ENCODE measurements around the gene GAGE1. TPM values are rescaled to one million over a fixed set of nuclear protein-coding genes. Genes with fewer than 3 reads are reported as not detected.
"Not testable (repeated sequence)": the region's sequence is repeated elsewhere in the genome, so short reads cannot be mapped to it uniquely, and the experiment has no call there.

GAGE1 gene, protein sequence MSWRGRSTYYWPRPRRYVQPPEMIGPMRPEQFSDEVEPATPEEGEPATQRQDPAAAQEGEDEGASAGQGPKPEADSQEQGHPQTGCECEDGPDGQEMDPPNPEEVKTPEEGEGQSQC
- total RNA-seq (2014; rRNA removed; shearing (Covaris generic)): 63.9 and 67.5 TPM in 2 replicates
- polyA plus RNA-seq (2015; cell fraction: cytosol; rRNA removed): 5.2 TPM in 2 replicates
- 3.6 and 3.7 TPM in 2 replicates for polyA plus RNA-seq (2015; cell fraction: nucleus; rRNA removed)

DNA sequence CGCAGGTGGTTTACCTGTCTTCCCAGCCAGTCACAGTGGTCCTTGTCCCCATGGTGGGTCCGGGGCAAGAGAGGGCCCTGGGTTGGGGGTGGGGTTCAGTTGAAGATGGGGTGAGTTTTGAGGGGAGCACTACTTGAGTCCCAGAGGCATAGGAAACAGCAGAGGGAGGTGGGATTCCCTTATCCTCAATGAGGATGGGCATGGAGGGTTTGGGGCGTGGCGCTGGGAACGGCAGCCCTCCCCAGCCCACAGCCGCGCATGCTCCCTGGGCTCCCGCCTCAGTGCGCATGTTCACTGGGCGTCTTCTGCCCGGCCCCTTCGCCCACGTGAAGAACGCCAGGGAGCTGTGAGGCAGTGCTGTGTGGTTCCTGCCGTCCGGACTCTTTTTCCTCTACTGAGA lies at the start of gene GAGE1:
Gene GAGE1, plus strand, starts transcription at position 301 of the 400 bp plus-strand sequence. CDS start 1,155 bp downstream, outside the sequence.
- in situ Hi-C loops (cut with HindIII; ENCODE audit: low pct_unique_long_range_greater_than_20kb, low sequenced_read_pairs); DNase-seq (ENCODE audit: low read depth, low spot score): not testable (repeated sequence)

DNA sequence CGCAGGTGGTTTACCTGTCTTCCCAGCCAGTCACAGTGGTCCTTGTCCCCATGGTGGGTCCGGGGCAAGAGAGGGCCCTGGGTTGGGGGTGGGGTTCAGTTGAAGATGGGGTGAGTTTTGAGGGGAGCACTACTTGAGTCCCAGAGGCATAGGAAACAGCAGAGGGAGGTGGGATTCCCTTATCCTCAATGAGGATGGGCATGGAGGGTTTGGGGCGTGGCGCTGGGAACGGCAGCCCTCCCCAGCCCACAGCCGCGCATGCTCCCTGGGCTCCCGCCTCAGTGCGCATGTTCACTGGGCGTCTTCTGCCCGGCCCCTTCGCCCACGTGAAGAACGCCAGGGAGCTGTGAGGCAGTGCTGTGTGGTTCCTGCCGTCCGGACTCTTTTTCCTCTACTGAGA lies 47.8 kb upstream of the GAGE1 start, which contains the start of gene GAGE12E:
Gene GAGE12E, plus strand, starts transcription at position 301 of the 400 bp plus-strand sequence. CDS start 1,155 bp downstream, outside the sequence.
- in situ Hi-C loops (cut with HindIII; ENCODE audit: low pct_unique_long_range_greater_than_20kb, low sequenced_read_pairs); DNase-seq (ENCODE audit: low read depth, low spot score): not testable (repeated sequence)

DNA sequence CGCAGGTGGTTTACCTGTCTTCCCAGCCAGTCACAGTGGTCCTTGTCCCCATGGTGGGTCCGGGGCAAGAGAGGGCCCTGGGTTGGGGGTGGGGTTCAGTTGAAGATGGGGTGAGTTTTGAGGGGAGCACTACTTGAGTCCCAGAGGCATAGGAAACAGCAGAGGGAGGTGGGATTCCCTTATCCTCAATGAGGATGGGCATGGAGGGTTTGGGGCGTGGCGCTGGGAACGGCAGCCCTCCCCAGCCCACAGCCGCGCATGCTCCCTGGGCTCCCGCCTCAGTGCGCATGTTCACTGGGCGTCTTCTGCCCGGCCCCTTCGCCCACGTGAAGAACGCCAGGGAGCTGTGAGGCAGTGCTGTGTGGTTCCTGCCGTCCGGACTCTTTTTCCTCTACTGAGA lies 38.3 kb upstream of the GAGE1 start, which contains the start of gene GAGE12F:
Gene GAGE12F, plus strand, starts transcription at position 301 of the 400 bp plus-strand sequence. CDS start 1,155 bp downstream, outside the sequence.
- DNase-seq (ENCODE audit: low read depth, low spot score); in situ Hi-C loops (cut with HindIII; ENCODE audit: low pct_unique_long_range_greater_than_20kb, low sequenced_read_pairs): not testable (repeated sequence)

DNA sequence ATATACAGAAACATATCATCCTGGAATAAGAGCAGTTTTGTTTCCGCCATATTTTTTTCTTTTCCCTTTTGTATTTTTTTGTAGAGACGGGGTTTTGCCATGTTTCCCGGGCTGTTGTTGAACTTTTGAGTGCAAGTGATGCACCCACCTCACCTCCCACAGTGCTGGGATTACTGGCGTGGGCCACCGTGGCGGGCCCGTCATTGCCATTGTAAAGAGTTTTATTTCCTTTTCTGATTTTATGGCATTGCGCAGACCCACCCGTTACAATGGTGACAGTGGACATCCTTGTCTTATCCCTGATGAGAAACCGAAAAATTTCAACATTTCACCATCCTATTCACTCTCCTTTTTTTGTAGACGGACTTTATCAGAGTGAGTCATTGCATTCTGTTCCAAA lies 30.1 kb upstream of the GAGE1 start:
- DNase-seq (ENCODE audit: low read depth, low spot score); in situ Hi-C loops (cut with HindIII; ENCODE audit: low pct_unique_long_range_greater_than_20kb, low sequenced_read_pairs): not testable (repeated sequence)

DNA sequence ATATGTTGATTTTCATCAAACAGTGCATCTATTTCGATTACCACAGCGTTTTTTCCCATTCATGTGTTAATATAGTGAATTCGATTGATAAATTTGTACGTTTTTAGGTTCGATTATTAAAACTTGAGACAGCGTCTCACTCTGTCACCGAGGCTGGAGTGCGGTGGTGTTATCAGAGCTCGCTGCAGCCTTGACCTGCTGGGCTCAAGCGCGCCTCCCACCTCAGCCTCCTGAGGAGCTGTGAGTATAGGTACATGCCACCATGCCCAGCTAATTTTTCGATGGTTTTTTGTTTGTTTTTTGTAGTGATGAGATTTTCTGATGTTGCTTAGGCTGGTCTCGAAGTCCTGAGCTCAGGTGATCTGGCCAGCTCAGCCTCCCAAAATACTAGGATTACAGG lies 29.7 kb upstream of the GAGE1 start:
- DNase-seq (ENCODE audit: low read depth, low spot score); in situ Hi-C loops (cut with HindIII; ENCODE audit: low pct_unique_long_range_greater_than_20kb, low sequenced_read_pairs): not testable (repeated sequence)

DNA sequence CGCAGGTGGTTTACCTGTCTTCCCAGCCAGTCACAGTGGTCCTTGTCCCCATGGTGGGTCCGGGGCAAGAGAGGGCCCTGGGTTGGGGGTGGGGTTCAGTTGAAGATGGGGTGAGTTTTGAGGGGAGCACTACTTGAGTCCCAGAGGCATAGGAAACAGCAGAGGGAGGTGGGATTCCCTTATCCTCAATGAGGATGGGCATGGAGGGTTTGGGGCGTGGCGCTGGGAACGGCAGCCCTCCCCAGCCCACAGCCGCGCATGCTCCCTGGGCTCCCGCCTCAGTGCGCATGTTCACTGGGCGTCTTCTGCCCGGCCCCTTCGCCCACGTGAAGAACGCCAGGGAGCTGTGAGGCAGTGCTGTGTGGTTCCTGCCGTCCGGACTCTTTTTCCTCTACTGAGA lies 28.7 kb upstream of the GAGE1 start, which contains the start of gene GAGE12G:
Gene GAGE12G, plus strand, starts transcription at position 301 of the 400 bp plus-strand sequence. CDS start 1,155 bp downstream, outside the sequence.
- in situ Hi-C loops (cut with HindIII; ENCODE audit: low pct_unique_long_range_greater_than_20kb, low sequenced_read_pairs); DNase-seq (ENCODE audit: low read depth, low spot score): not testable (repeated sequence)

DNA sequence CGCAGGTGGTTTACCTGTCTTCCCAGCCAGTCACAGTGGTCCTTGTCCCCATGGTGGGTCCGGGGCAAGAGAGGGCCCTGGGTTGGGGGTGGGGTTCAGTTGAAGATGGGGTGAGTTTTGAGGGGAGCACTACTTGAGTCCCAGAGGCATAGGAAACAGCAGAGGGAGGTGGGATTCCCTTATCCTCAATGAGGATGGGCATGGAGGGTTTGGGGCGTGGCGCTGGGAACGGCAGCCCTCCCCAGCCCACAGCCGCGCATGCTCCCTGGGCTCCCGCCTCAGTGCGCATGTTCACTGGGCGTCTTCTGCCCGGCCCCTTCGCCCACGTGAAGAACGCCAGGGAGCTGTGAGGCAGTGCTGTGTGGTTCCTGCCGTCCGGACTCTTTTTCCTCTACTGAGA lies 19.2 kb upstream of the GAGE1 start, which contains the start of gene GAGE12H:
Gene GAGE12H, plus strand, starts transcription at position 301 of the 400 bp plus-strand sequence. CDS start 1,155 bp downstream, outside the sequence.
- in situ Hi-C loops (cut with HindIII; ENCODE audit: low pct_unique_long_range_greater_than_20kb, low sequenced_read_pairs): not testable (repeated sequence)

DNA sequence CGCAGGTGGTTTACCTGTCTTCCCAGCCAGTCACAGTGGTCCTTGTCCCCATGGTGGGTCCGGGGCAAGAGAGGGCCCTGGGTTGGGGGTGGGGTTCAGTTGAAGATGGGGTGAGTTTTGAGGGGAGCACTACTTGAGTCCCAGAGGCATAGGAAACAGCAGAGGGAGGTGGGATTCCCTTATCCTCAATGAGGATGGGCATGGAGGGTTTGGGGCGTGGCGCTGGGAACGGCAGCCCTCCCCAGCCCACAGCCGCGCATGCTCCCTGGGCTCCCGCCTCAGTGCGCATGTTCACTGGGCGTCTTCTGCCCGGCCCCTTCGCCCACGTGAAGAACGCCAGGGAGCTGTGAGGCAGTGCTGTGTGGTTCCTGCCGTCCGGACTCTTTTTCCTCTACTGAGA lies 9.6 kb upstream of the GAGE1 start, which contains the start of gene GAGE2A:
Gene GAGE2A, plus strand, starts transcription at position 301 of the 400 bp plus-strand sequence. CDS start 1,155 bp downstream, outside the sequence.
- in situ Hi-C loops (cut with HindIII; ENCODE audit: low pct_unique_long_range_greater_than_20kb, low sequenced_read_pairs); DNase-seq (ENCODE audit: low read depth, low spot score): not testable (repeated sequence)

More for the DNA sequence above, 19.2 kb upstream of the GAGE1 start, which contains the start of gene GAGE12H:
- DNase-seq (ENCODE audit: low read depth, low spot score): not testable (repeated sequence)

DNA sequence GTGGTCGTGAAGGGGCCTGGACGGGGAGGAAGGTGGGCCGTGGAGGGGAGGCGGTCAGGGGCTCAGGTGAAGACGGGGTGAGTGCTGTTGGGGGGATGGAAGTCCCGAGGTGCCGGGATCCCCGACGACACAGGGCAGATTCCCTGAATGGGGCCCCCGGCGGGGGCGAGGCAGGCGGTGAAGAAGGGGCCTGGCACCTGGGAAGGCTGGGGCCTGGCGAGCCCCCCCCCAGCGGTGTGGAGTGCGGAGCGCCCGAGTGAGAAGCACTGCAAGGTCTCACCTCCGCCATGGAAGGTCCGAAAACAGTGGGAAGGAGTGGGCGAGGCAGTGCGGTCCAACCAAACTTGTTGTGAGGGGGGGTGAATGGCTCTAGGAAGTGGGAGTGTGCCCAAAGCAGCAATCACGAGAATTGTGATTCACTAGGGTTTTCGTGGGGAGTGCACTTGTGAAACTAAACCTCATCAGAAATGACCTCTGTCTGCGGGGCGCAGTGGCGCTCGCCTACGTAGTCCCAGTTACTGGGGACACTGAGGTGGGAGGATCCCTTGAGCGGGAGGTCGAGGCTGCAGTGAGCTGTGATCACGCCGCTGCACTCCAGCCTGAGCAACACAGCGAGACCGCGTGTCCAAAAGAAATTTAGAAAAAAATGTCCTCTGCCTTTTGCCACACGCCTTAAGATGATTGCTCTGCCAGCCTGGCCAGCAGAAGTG lies 8.9 kb upstream of the GAGE1 start:
- in situ Hi-C loops (cut with HindIII; ENCODE audit: low pct_unique_long_range_greater_than_20kb, low sequenced_read_pairs): not testable (repeated sequence)

DNA sequence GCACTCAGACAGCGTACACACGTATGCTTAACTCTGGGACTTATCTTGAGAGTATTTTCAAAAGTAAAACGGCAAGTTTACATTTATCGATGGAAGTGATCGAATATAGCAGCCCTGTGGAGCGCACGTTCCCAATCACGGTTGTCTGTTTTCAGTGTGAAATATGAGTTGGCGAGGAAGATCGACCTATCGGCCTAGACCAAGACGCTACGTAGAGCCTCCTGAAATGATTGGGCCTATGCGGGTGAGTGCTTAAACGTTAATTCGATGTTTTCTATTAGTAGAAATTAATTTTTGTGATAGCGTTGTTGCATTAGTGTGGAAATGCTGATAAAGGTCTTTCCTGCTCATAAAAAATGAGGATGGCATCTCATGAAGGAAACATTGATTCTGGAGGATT lies 8.3 kb upstream of the GAGE1 start:
- DNase-seq (ENCODE audit: low read depth, low spot score); in situ Hi-C loops (cut with HindIII; ENCODE audit: low pct_unique_long_range_greater_than_20kb, low sequenced_read_pairs): not testable (repeated sequence)

More for the DNA sequence above, 8.9 kb upstream of the GAGE1 start:
- not testable (repeated sequence) for DNase-seq (ENCODE audit: low read depth, low spot score)

DNA sequence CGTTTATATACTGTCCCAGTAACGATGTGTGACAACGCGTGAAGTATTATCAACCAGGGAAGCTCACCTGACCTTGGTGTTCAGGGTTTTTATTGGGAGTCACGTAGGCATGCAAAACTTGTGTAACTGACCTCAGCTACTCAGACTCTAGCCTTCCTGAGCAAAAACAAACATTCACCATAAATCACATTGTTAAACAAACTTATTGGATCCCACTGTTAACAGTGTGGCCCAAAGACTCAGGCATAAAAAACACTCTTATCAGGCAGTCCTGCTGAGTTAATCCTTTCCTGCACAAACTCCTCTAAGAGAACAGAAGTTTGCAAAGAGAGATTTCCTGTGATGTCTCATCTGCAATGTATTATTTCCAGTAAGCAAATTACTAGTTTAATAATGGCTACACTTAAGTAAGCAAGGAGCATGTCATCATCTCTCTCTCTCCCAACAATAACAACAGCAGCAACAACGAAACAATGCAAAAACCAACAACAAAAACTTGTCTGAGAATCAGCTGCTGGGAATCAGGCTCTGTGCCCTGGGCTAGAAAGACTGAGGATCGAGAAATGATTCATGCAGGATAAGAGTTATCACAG lies 12.0 kb downstream of the GAGE1 start:
- in situ Hi-C loops (cut with HindIII; ENCODE audit: low pct_unique_long_range_greater_than_20kb, low sequenced_read_pairs): no loop called here
- DNase-seq (ENCODE audit: low read depth, low spot score): peak; percentile 67

DNA sequence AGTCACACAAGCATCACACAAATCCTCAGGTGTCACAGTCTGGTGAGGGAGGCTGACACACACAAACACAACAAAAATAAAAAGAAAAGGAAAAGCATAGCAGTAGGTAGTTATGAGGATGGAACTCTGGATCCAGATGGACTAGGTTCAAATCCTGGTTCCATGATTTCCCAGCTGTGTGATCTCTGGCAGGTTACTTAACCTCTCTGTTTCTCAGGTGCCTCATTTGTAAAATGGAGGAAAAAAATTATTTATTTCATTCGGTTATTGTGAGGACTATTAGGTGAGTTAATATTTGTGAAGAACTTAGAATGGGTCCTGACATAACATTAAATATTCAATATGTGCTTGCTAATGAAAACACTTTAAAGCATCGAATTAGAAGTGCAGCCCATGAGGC lies 19.8 kb downstream of the GAGE1 start:
- no peak for DNase-seq (ENCODE audit: low read depth, low spot score)
- in situ Hi-C loops (cut with HindIII; ENCODE audit: low pct_unique_long_range_greater_than_20kb, low sequenced_read_pairs): no loop called here

DNA sequence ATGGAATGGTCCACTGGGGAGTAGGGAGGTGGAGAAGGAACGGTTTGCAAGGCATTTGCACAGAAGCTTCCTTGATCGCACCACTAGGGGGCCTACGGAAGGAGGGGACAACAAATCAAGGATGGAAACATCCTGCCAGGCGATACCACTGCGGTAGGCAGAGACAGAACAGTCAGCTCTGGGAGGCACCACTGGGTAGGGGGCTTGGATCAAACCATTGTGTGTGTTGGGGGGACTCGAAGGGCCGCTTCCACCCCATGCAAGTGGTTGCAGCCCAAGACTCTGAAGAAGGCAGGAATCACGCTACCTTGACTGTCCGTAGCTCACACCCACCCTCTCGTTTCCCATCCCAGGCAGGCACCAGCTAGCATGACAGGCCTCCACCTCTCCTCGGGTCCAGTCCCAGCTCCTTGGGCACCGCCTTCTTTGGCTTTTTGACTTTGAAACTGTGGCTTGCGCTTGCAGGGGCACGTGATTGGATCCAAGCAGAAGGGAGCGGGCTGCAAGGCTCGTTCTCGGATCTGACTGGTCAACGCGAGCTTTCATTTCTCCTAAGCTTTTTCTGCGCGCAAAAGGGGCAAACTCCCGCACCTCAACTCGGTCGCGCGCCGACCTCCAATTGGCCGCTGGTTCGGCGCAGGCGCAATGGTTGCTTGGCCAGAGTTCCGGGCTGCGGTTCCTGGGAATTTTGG lies 28.4 kb downstream of the GAGE1 start:
- in situ Hi-C loops (cut with HindIII; ENCODE audit: low pct_unique_long_range_greater_than_20kb, low sequenced_read_pairs): no loop called here
- DNase-seq (ENCODE audit: low read depth, low spot score): peak; percentile 44

DNA sequence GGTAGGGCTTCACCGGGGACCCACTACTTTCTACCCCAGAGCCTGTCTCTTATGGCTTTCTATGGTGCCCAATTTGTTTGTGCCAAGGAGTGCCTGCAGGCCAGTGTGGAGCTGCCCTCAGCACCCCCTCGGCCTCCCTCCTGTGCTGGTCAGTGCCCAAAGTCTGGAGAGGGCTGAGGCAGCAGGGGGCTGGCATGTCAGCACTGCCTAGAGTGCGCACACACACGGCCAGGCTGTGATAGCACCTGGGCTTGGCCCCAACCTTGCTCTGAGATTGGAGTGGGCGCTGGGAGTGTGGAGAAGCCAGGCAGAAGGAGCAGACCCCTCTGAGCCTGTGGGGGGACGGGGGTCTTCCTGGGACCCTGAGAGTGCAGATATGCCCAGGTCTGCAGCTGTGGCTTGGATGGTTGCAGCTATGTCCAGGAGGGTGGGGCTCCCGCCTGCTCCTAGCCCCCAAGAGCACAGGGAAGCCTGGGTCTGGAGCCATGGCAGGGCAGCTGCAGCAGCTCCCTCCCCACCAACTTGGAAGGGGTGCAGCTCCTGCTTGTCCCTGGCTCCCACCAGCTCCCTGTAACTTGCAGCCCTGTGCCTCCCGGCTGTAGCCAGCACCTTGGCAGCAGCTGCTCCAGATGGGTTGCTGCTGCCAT lies 46.3 kb downstream of the GAGE1 start:
- no peak for DNase-seq (ENCODE audit: low read depth, low spot score)
- in situ Hi-C loops (cut with HindIII; ENCODE audit: low pct_unique_long_range_greater_than_20kb, low sequenced_read_pairs): no loop called here

DNA sequence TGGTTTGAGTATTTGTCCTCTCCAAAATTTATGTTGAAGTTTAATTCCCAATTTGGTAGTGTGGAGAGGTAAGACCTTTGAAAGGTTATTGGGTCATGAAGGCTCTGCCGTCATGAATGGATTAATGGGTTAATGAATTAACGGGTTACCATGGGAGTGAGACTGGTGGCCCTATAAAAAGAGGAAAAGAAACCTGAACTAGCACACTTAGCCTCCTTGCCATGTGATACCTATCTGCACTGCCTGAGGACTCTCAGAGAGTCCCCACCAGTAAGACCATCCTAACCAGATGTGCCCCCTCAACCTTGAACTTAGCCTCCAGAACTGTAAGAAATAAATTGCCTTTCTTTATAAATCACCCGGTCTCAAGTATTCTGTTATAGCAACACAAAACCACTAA lies 57.7 kb downstream of the GAGE1 start:
- no peak for DNase-seq (ENCODE audit: low read depth, low spot score)
- in situ Hi-C loops (cut with HindIII; ENCODE audit: low pct_unique_long_range_greater_than_20kb, low sequenced_read_pairs): no loop called here

Data from SK-MEL-5 (cell line).